Activated T-cell treated with anti-CD3 and anti-CD28 coated beads, Interleukin-2, amount 50 U/mL, for 4 hours (primary cell): ENCODE results near the gene CCDC89. TPM values are rescaled to one million over a fixed set of nuclear protein-coding genes. Genes with fewer than 3 reads are reported as not detected.

Experiments
- ATAC-seq, 2 donors: fragments of 200-7000 bp; cut with Tn5 transposase; one replicate each; pipeline ENCODE4 v1.10.0; 2021
- DNase-seq: peaks from one replicate; pipeline ENCODE4 v3.0.0-alpha.2; 2020
- H3K27me3 Mint-ChIP-seq: one replicate; pipeline ENCODE4 v1.8.0; 2021; ENCODE audit warnings: low read depth, mixed read lengths
- H3K36me3 Mint-ChIP-seq: one replicate; pipeline ENCODE4 v1.8.0; 2022; ENCODE audit warnings: mixed read lengths; ENCODE audit not compliant: insufficient read depth
- H3K4me1 Mint-ChIP-seq: one replicate; pipeline ENCODE4 v1.8.0; 2021; ENCODE audit warnings: low read depth, mixed read lengths
- H3K4me3 Mint-ChIP-seq: one replicate; pipeline ENCODE4 v1.8.0; 2021; ENCODE audit warnings: mild to moderate bottlenecking, moderate library complexity, mixed read lengths
- H3K9me3 Mint-ChIP-seq: one replicate; pipeline ENCODE4 v1.8.0; 2021; ENCODE audit warnings: mixed read lengths
- total RNA-seq, 3 donors: library from RNA; stranded (reverse); gene quantifications; one replicate each; pipeline ENCODE4 v1.2.1, GENCODE V29; 2021

Gene CCDC89
- total RNA-seq, 3 donors from 2014 or later = not detected

DNA sequence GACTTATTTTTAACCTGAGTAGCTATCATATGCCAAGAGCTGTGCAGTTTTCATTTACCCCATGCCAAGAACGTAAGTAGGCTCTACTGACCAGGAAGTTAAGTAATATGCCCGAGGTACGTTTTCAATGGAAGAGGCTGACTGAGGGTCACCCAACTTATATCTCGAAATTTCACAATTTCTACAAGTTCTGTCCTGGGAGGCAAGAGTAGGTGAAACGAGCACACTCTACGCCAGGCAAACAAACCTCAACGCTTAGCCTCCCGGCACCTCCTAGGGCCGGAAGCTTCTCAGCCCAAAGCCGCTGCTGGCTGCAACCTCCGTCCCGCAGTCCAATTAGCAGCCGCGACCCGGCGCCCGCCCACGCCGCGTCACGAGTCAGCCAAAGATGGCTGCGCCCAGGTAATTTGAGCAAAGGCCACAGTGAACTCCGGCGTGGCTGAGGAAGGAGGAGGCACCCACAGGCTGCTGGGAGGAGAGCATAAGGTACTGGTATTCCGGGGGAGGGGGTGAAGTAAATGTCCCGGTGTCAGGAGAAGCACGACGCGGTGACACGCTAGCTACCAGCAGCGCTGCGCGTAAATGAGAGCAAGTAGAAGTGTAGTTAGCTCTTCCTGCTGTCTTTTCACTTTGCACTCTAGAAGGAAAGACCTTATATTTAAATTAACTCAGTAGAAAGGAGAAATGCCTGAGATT lies 38.2 kb downstream of the CCDC89 start, which contains the start of gene TMEM126A:
Gene TMEM126A (plus strand): TSS at position 364 of the 696 bp plus-strand sequence. CDS start 2,289 bp downstream, outside the sequence.
- ATAC-seq (peak; percentile 98 to 99), DNase-seq (peak; percentile 88)
- peaks cover 17% of the 10 kb centered on the region for H3K36me3 Mint-ChIP-seq
- peaks cover 26% of the 10 kb centered on the region for H3K4me1 Mint-ChIP-seq
- no peaks in the 10 kb centered on the region for H3K9me3 Mint-ChIP-seq
- peak within 1 kb of the TSS; percentile 100 for H3K4me3 Mint-ChIP-seq
- H3K27me3 Mint-ChIP-seq = peaks cover 20% of the 10 kb centered on the region

DNA sequence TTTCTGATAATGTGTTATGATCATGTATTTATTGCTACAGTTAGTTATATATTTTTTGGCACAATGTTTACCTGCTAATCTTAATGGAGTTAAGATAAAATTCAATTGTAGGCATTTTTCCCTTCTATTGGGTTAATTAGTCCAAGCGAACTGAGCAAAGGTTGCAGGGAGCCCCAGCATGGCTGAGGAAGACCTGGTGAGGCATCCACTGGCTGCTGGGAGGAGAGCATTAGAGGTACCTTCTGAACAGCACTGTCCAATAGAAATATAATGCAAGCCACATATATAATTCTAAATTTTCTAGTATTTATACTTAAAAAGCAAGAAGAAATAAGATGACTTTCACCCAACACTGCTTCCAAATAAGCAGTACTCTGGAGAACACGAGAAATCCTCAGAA lies 38.9 kb downstream of the CCDC89 start:
- DNase-seq (no peak), ATAC-seq (no peak)
- H3K4me1 Mint-ChIP-seq = peaks cover 23% of the 10 kb centered on the region
- peak overlapping the region; percentile 100 for H3K4me3 Mint-ChIP-seq
- H3K9me3 Mint-ChIP-seq = no peaks in the 10 kb centered on the region
- peaks cover 14% of the 10 kb centered on the region for H3K36me3 Mint-ChIP-seq
- peaks cover 23% of the 10 kb centered on the region for H3K27me3 Mint-ChIP-seq

DNA sequence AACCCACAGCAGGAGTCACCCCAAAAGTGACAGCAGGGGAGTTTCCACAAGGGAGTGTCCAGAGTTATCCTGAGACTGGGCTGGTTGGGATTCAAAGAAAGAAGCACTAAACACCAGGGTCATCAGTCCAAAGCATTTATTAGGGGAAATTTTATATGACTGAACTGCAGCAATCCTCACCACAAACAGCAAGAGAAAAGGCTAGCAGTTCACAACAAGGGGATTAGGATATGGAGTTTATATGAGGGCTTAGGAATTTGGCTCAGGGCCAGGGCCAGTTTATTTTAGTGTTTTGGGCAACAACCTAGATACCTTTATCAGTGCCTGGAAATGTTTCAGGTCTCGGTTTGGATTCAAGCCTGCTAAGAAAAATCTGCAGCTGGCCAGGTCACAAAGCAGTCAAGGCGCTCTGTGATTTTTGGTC lies 42.8 kb downstream of the CCDC89 start:
- H3K27me3 Mint-ChIP-seq = peaks cover 27% of the 10 kb centered on the region
- H3K9me3 Mint-ChIP-seq = no peaks in the 10 kb centered on the region
- DNase-seq (no peak), ATAC-seq (no peak)
- H3K4me1 Mint-ChIP-seq = peaks cover 8% of the 10 kb centered on the region
- no peak overlapping the region for H3K4me3 Mint-ChIP-seq
- peaks cover 9% of the 10 kb centered on the region for H3K36me3 Mint-ChIP-seq

DNA sequence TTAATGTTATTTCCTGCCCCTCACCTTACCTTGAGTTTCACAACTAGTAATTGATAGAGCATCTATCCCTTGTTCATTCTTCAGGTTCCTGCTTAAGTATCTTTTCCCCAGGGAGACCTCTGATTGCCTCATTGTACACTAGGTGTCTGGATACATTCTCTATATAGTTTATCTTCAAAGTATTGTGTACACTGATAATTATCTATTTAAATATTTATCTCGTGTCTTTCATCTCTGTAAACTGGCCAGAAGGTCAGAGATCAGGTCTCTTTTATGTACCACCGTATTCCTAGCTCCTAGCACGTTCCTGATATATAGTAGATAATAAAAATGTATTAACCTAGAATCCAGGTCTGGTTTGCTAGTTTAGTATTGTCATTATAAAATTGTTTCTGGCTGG lies 51.2 kb downstream of the CCDC89 start:
- ATAC-seq (no peak), DNase-seq (no peak)
- no peaks in the 10 kb centered on the region for H3K9me3 Mint-ChIP-seq
- peaks cover 7% of the 10 kb centered on the region for H3K4me1 Mint-ChIP-seq
- H3K4me3 Mint-ChIP-seq = no peak overlapping the region
- no peaks in the 10 kb centered on the region for H3K27me3 Mint-ChIP-seq
- H3K36me3 Mint-ChIP-seq = peaks cover 34% of the 10 kb centered on the region

Other genes with a start within 250 kb of the CCDC89 start
- gene DLG2, start 58.9 kb downstream of the CCDC89 start, total RNA-seq = 1 to 10 TPM in 1 of 3 donors, under 1 TPM in 2; 0.54 to 1.3 (median 0.58) TPM
- 10 to 100 TPM; 51.8 to 58.8 (median 56.1) TPM for gene TMEM126B, start 57.6 kb downstream of the CCDC89 start, total RNA-seq
- 10 to 100 TPM; 80.7 to 86.5 (median 81.1) TPM for gene TMEM126A, start 38.2 kb downstream of the CCDC89 start, total RNA-seq
- 10 to 100 TPM; 28.9 to 31.9 (median 31.1) TPM for gene CREBZF, start 21.1 kb downstream of the CCDC89 start, total RNA-seq
- gene SYTL2, start 124.9 kb upstream of the CCDC89 start, total RNA-seq = 1 to 10 TPM; 2.7 to 5.8 (median 2.7) TPM
- not detected for gene CCDC83, start 169.2 kb upstream of the CCDC89 start, total RNA-seq